Stimulated activated naive CD8-positive, alpha-beta T cell treated with anti-CD3 and anti-CD28 coated beads, Interleukin-15, amount 100 ng/mL, for 72 hours (primary cell): ENCODE results near the gene H6PD.

Experiments
- ATAC-seq: fragments of 150-1000 bp; cut with Tn5 transposase; 2 replicates; pipeline ENCODE4 v1.10.0; 2021; ENCODE audit warnings: mild to moderate bottlenecking, moderate library complexity
- DNase-seq, 2 donors: peaks; one replicate each; pipeline ENCODE4 v3.0.0; 2021 to 2022
- H3K27ac Mint-ChIP-seq, 2 donors: one replicate each; pipeline ENCODE4 v1.8.0; 2022; ENCODE audit warnings: mild to moderate bottlenecking in 2 of 2, mixed read lengths in 2 of 2, moderate library complexity in 2 of 2
- H3K27me3 Mint-ChIP-seq: one replicate; pipeline ENCODE4 v1.8.0; 2022; ENCODE audit warnings: mixed read lengths
- H3K4me1 Mint-ChIP-seq: one replicate; pipeline ENCODE4 v1.8.0; 2022; ENCODE audit warnings: mild to moderate bottlenecking, mixed read lengths
- H3K4me3 Mint-ChIP-seq, 2 donors: one replicate each; pipeline ENCODE4 v1.8.0; 2022; ENCODE audit warnings: mild to moderate bottlenecking in 2 of 2, mixed read lengths in 2 of 2, moderate library complexity in 1 of 2
- H3K9me3 Mint-ChIP-seq, 2 donors: one replicate each; pipeline ENCODE4 v1.8.0; 2022; ENCODE audit warnings: mixed read lengths in 2 of 2

H6PD gene

DNA sequence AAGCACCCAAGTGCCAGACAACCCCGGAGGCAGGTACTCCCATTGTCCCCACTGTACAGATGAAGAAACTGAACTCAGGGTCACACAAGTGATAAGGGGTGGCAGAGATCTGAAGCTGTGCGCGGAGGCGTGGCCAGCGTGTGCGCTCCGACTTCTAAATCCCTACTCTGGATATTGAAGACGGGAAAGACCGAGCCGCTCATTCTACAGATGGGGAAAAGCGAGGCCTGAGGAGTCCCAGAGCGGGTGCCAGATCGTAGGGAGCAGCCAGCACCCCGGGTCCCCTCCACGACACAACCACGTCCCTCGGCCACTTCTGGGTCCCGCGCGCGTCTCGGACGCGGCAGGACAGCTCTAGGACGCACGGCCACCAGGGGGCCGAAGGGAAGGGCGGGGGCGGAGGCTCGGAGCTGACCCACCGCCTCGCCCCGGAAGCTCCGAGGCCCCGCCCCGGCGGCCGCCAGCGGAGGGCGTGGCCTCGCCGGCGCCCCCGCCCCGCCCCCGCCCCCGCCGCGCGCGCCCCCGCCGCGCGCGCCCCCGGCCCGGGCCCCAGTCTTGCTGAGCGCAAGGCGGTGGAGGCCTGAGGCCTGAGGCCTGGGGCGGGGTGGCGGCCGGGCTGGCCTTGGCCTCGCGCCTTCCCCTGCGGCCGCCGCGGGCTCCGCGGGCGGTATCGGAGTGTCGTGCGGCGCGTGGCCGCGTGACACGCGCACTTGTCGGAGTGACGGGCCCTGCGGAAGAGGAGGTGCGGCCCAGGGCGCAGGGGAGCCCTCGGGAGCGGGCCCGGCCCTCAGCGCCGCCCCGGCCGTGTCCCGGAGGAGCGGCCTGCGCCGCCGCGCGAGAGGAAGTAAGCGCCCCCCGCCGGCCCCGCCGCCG is at the start of gene H6PD:
TSS of gene H6PD (plus strand) at position 552 of the 873 bp plus-strand sequence. CDS start 10,161 bp downstream, outside the sequence.
- peak within 1 kb of the TSS; percentile 90 to 92 for H3K27ac Mint-ChIP-seq
- H3K4me3 Mint-ChIP-seq: peak within 1 kb of the TSS; percentile 93 to 94
- no peaks in the 10 kb centered on the region for H3K9me3 Mint-ChIP-seq
- peaks cover 48% of the 10 kb centered on the region for H3K4me1 Mint-ChIP-seq
- DNase-seq (peak; percentile 71 to 75), ATAC-seq (peak; percentile 87)
- no peaks in the 10 kb centered on the region for H3K27me3 Mint-ChIP-seq

DNA sequence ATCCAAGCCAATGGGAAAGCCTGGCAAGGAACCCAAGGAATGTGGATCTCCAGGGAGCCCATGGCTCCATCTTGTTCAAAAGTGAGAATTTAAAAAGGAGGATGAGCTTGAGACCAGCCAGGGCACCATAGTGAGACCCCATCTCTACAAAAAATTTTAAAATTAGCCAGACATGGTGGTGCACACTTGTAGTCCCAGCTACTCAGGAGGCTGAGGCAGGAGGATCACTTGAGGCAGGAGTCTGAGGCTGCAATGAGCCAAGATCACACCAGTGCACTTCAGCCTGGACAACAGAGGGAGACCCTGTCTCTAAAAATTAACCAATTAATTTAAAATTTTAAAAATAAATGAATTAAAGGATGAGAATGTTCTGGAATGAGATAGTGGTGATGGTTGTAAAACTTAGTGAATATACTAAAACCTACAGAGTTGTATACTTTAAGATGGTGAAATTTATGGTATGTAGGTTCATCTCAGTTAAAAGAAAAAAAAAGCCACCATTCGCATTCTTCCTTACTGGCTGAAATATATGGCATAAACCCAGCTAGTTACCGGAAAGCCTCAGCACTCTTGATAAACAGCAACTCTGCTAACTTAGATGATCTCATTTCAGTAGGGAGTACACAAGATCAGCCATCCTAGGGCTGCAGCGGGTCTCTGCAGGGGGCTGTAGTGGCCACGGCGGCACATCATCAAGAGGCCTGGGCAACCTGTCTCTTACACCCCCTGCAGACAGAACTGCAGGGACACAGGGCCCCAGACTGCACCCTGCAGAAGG is 48.3 kb upstream of the H6PD start:
- peaks cover 62% of the 10 kb centered on the region for H3K27me3 Mint-ChIP-seq
- DNase-seq: no peak
- no peak for ATAC-seq
- peaks cover 11% of the 10 kb centered on the region for H3K4me1 Mint-ChIP-seq
- no peak overlapping the region for H3K4me3 Mint-ChIP-seq
- H3K27ac Mint-ChIP-seq: no peak overlapping the region
- no peaks in the 10 kb centered on the region for H3K9me3 Mint-ChIP-seq

GRCh38 chr1:9187004-9187403 is 47.6 kb upstream of the H6PD start:
- no peak overlapping the region for H3K4me3 Mint-ChIP-seq
- peaks cover 4% of the 10 kb centered on the region for H3K4me1 Mint-ChIP-seq
- peaks cover 62% of the 10 kb centered on the region for H3K27me3 Mint-ChIP-seq
- no peaks in the 10 kb centered on the region for H3K9me3 Mint-ChIP-seq
- ATAC-seq (no peak), DNase-seq (no peak)
- no peak overlapping the region for H3K27ac Mint-ChIP-seq

GRCh38 chr1:9190234-9190633 is 44.3 kb upstream of the H6PD start:
- no peak overlapping the region for H3K27ac Mint-ChIP-seq
- peaks cover 4% of the 10 kb centered on the region for H3K4me1 Mint-ChIP-seq
- no peaks in the 10 kb centered on the region for H3K9me3 Mint-ChIP-seq

DNA sequence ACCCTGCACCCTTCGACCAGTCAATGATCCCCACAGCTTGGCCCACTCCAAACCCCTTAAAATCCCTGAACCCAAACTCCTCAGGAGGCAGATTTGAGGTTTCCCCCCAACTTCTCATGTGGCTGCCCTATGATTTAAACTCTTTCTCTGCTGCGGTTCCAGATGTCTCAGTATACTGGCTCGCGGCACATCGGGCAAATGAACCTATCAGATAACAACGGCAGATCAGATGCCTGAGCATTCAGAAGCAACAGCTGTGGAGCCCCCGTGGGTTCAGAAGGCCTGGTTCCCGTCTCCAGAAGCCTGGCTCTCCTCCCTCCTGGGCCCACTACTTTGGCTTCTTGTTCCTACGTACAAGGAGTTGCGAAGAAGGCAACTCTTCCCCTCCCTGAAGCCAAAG is 43.3 kb upstream of the H6PD start:
- ATAC-seq: no peak
- DNase-seq: no peak
- Mint-ChIP-seq H3K27me3 (peaks cover 50% of the 10 kb centered on the region), H3K4me1 (peaks cover 8% of the 10 kb centered on the region), H3K4me3 (no peak overlapping the region), H3K9me3 (no peaks in the 10 kb centered on the region), H3K27ac (no peak overlapping the region)

More at GRCh38 chr1:9190234-9190633, 44.3 kb upstream of the H6PD start:
- no peak overlapping the region for H3K4me3 Mint-ChIP-seq
- ATAC-seq: no peak
- H3K27me3 Mint-ChIP-seq: peaks cover 50% of the 10 kb centered on the region
- no peak for DNase-seq

GRCh38 chr1:9192578-9193232 is 41.9 kb upstream of the H6PD start:
- H3K4me3 Mint-ChIP-seq: no peak overlapping the region
- ATAC-seq: no peak
- peak overlapping the region in 1 of 2 donors; percentile 3 for H3K27ac Mint-ChIP-seq

DNA sequence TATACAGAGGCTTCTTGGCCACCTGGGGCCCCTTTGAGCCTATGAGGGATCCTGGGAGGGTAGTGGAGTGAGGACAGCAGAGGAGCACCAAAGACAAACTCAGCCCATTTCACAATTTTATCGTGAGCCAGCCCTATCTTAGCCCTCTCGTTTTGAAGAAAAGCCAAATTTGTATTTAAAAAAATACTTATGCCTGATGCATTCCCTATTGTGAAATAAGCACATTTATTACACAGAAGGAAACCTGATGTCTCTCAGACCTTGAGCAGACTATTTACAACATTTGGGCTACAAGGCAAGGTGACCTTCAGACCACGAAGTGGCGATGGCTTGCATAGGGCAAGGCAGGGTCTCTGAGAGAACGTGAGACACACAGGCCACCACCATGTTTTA is 41.3 kb upstream of the H6PD start:
- no peak overlapping the region for H3K4me3 Mint-ChIP-seq
- peaks cover 13% of the 10 kb centered on the region for H3K4me1 Mint-ChIP-seq
- peak overlapping the region in 1 of 2 donors; percentile 3 for H3K27ac Mint-ChIP-seq
- no peaks in the 10 kb centered on the region for H3K9me3 Mint-ChIP-seq
- H3K27me3 Mint-ChIP-seq: peaks cover 70% of the 10 kb centered on the region
- DNase-seq: no peak
- no peak for ATAC-seq

More at GRCh38 chr1:9192578-9193232, 41.9 kb upstream of the H6PD start:
- Mint-ChIP-seq H3K9me3 (no peaks in the 10 kb centered on the region), H3K27me3 (peaks cover 65% of the 10 kb centered on the region), H3K4me1 (peaks cover 12% of the 10 kb centered on the region)
- no peak for DNase-seq

GRCh38 chr1:9194024-9194423 is 40.5 kb upstream of the H6PD start:
- peaks cover 78% of the 10 kb centered on the region for H3K27me3 Mint-ChIP-seq

GRCh38 chr1:9195651-9196050 is 38.9 kb upstream of the H6PD start:
- H3K4me1 Mint-ChIP-seq: peaks cover 38% of the 10 kb centered on the region
- H3K27me3 Mint-ChIP-seq: peaks cover 81% of the 10 kb centered on the region
- no peak overlapping the region for H3K27ac Mint-ChIP-seq
- H3K4me3 Mint-ChIP-seq: no peak overlapping the region
- DNase-seq (no peak), ATAC-seq (no peak)
- H3K9me3 Mint-ChIP-seq: no peaks in the 10 kb centered on the region

More at GRCh38 chr1:9194024-9194423, 40.5 kb upstream of the H6PD start:
- no peak overlapping the region for H3K27ac Mint-ChIP-seq
- no peak for ATAC-seq
- H3K4me1 Mint-ChIP-seq: peaks cover 21% of the 10 kb centered on the region
- no peaks in the 10 kb centered on the region for H3K9me3 Mint-ChIP-seq
- no peak for DNase-seq
- H3K4me3 Mint-ChIP-seq: no peak overlapping the region

DNA sequence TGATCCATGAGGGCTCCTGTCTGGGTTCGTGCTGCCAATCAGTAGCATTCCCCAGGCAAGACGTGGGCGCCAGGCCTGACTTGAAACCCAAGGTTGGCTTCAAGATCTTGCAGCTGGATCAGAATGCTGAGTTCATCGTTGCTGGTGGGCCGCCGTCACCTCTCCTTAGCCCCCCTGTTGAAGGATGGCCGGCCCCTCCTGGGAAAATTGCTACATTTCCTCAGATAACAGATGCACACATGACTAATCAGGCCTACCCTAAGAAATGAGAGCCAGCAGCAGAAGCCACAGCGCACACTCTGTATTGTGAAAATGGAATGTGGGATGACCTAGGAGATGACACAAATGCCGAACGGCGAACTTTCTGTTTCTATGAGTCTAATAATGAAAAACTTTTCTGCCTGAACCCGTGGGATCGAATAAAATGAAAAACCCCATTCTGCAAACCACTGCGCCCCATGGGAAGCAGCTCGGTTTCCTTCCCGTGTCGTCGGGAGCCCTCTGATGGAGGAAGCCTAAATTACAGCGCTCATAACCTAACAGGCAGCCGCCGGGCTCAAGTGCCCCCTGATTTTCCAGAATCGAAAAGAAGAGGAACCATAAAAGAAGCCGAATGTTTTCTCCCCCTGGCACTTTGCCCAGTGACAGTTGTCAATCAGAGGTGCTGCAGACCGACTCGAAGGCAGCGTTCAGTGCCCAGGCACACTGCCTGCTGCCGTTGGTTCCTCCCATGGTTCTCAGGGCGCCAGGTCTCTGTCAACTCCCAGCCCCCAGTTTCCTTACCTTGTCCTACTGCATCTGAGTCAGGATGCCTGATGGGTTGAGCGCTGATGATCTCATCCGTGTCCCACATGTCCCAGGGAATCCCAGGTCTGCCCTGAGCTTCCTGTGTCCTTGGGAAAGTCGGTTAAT is 38.2 kb upstream of the H6PD start:
- H3K9me3 Mint-ChIP-seq: no peaks in the 10 kb centered on the region
- peaks cover 45% of the 10 kb centered on the region for H3K4me1 Mint-ChIP-seq
- H3K27me3 Mint-ChIP-seq: peaks cover 81% of the 10 kb centered on the region
- DNase-seq (peak; percentile 41 to 61), ATAC-seq (peak; percentile 78)
- H3K4me3 Mint-ChIP-seq: no peak overlapping the region
- no peak overlapping the region for H3K27ac Mint-ChIP-seq

GRCh38 chr1:9197186-9198099 is 37.1 kb upstream of the H6PD start:
- Mint-ChIP-seq H3K4me1 (peaks cover 56% of the 10 kb centered on the region), H3K27me3 (peaks cover 81% of the 10 kb centered on the region), H3K27ac (peak overlapping the region in 1 of 2 donors; percentile 38), H3K4me3 (no peak overlapping the region), H3K9me3 (no peaks in the 10 kb centered on the region)
- ATAC-seq: no peak
- no peak for DNase-seq

DNA sequence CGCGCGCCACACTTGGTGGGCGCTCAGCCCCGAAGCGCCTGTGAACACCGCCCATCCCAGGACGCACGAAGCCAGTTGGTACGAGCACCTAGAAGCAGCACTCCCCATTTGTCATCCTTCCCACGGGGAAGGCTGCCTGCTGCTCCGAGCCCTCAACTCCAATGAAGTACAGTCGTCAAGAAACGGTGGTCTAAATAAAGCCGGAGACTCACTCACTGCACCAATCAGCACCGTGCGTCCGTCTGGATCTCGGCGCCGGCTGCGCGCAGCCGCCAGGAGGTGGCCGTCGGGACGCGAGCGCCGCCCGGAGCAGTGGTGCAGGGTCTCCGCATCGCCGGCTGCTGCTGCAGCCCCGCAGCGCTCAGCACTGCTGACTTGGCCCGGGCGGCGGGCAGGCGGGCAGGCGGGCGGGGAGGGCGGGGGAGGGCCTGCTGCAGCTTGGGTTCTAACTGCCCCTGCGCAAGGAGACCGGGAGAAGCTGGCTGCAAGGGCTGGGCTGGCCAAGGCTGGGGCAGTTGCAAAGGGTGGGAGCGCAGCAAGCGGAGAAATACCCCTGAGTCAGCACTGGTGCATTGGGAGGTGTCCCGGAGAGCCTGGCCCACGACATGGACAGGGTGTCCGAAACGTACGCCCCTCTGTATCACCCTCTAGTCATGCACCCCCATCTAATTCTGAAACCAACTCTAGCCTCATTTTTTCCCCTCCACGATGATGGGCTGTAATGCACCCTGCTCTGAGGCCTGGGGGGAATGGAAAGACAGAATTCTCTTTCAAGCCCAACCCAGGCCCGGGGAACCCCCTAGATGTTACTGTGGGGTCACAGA is 35.8 kb upstream of the H6PD start:
- Mint-ChIP-seq H3K9me3 (no peaks in the 10 kb centered on the region), H3K4me1 (peaks cover 69% of the 10 kb centered on the region), H3K4me3 (peak overlapping the region; percentile 54 to 76), H3K27ac (no peak overlapping the region), H3K27me3 (peaks cover 85% of the 10 kb centered on the region)
- DNase-seq (no peak), ATAC-seq (no peak)

DNA sequence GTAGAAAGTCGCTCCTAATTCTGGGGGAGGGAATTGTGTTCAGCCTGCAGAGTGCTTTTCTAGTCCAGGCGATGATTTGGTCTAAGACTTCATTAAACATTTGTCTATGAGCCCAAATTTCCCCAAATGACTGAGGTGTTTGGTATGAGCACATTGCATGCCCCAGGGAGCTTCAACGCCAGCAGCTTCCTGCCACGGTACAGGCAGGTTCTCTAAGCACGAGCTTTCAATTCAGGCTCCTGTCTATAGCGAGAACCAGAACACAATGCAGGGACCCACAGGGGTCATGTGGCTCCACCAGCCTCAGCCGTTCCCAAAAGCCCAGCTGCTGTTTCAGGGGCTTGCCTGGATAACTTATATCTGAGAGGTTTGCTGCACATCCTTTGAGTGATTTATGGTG is 34.1 kb upstream of the H6PD start:
- Mint-ChIP-seq H3K27ac (no peak overlapping the region), H3K4me1 (peaks cover 75% of the 10 kb centered on the region), H3K9me3 (no peaks in the 10 kb centered on the region), H3K27me3 (peaks cover 96% of the 10 kb centered on the region), H3K4me3 (no peak overlapping the region)
- ATAC-seq (no peak), DNase-seq (no peak)
